Panc1 (cell line): ENCODE results near the gene SLC23A3. TPM values are rescaled to one million over a fixed set of nuclear protein-coding genes. Genes with fewer than 3 reads are reported as not detected.

Source experiments
- ATAC-seq: fragments of 200-7000 bp; cut with Tn5 transposase; 2 replicates; pipeline ENCODE4 v1.9.1; 2020; ENCODE audit warnings: mild to moderate bottlenecking, moderate library complexity
- BruUV-seq: library from RNA; stranded (reverse); fragments of 400-500 nt; replicated peaks from 2 replicates; lab custom pipeline; 2021; lab: Mats Ljungman, UMichigan
- CTCF ChIA-PET: fragments of 300-600 bp; sonication (Branson Sonifier 250); formaldehyde crosslinking; loops from one replicate; lab custom pipeline; 2022; ENCODE audit warnings: antibody characterized with exemption; lab: Charles Lee
- POLR2A ChIA-PET: fragments of 300-600 bp; sonication (Branson Sonifier 250); formaldehyde crosslinking; loops from one replicate; lab custom pipeline; 2022; ENCODE audit warnings: antibody characterized with exemption; lab: Charles Lee
- DNase-seq: peaks from one replicate; pipeline ENCODE4 v3.0.0-alpha.2; 2010; ENCODE audit warnings: low read depth, low spot score
- H3K27ac ChIP-seq: 2 replicates; pipeline ENCODE4 v1.5.1; 2011; ENCODE audit warnings: mild to moderate bottlenecking, low read length, inconsistent platforms
- H3K27me3 ChIP-seq: fragments of 200-500 bp; sonication (Bioruptor generic); 2 replicates; pipeline ENCODE4 v1.6.0; 2014; ENCODE audit warnings: low read length, inconsistent platforms; ENCODE audit not compliant: control insufficient read depth, insufficient read depth
- H3K36me3 ChIP-seq: fragments of 200-500 bp; sonication (Bioruptor generic); 2 replicates; pipeline ENCODE4 v1.5.1; 2014; ENCODE audit warnings: inconsistent platforms, mild to moderate bottlenecking, low read length, moderate library complexity; ENCODE audit not compliant: control insufficient read depth, insufficient read depth
- H3K4me1 ChIP-seq: 2 replicates; pipeline ENCODE4 v1.5.1; 2011; ENCODE audit warnings: inconsistent platforms, mild to moderate bottlenecking, low read length, moderate library complexity; ENCODE audit not compliant: control insufficient read depth, insufficient read depth
- H3K4me3 ChIP-seq, 2 experiments: 2 replicates each; pipeline ENCODE4 v1.5.1; 2011 to 2012; ENCODE audit warnings: low read depth in 2 of 2, low read length in 2 of 2, mild to moderate bottlenecking in 2 of 2, inconsistent platforms in 1 of 2, moderate library complexity in 1 of 2
- H3K9me3 ChIP-seq: fragments of 200-500 bp; sonication (Bioruptor generic); 2 replicates; pipeline ENCODE4 v1.5.1; 2014; ENCODE audit warnings: low read depth, mild to moderate bottlenecking, inconsistent platforms, low read length, moderate library complexity; ENCODE audit not compliant: control insufficient read depth, insufficient read depth
- POLR2AphosphoS5 ChIP-seq: IDR thresholded peaks from 2 replicates; pipeline ENCODE4 v1.6.1; 2012; ENCODE audit warnings: mild to moderate bottlenecking, low read depth, low read length, moderate library complexity
- REST ChIP-seq, 2 experiments: IDR thresholded peaks; 2 replicates each; pipeline ENCODE4 v1.6.1; 2011 to 2012; ENCODE audit warnings: low read depth in 2 of 2, control low read depth in 1 of 2, low read length in 1 of 2, mild to moderate bottlenecking in 1 of 2, moderate library complexity in 1 of 2; ENCODE audit not compliant: insufficient read depth in 1 of 2
- SIN3A ChIP-seq: IDR thresholded peaks from 2 replicates; pipeline ENCODE4 v1.6.1; 2012; ENCODE audit warnings: low read depth, mild to moderate bottlenecking, low read length, moderate library complexity, borderline replicate concordance; ENCODE audit not compliant: insufficient read depth
- TCF7L2 ChIP-seq: IDR thresholded peaks from 2 replicates; pipeline ENCODE4 v1.6.1; 2011; ENCODE audit warnings: mild to moderate bottlenecking, low read depth, low read length, inconsistent platforms
- in situ Hi-C: cut with HindIII; loops from 2 replicates; pipeline ENCODE4 v1.10.0; 2016; ENCODE audit warnings: low sequenced_read_pairs, low pct_unique_long_range_greater_than_20kb
- intact Hi-C: fragments of 100-400 bp; cut with micrococcal nuclease; formaldehyde crosslinking; loops from one replicate; pipeline ENCODE4 v1.10.0; 2022; ENCODE audit not compliant: unreplicated experiment
- total RNA-seq: library from RNA; stranded (reverse); gene quantifications from one replicate; pipeline ENCODE4 v1.2.1, GENCODE V29; 2021; ENCODE audit not compliant: unreplicated experiment
- TF ChIP-seq, protein P1 (sequence below): fragments of 450-650 bp; IDR thresholded peaks from 2 replicates; pipeline ENCODE4 v1.5.1; 2017; ENCODE audit warnings: mild to moderate bottlenecking

SLC23A3 gene
- total RNA-seq, 1 experiment from 2014 or later, result 3.3 TPM

DNA sequence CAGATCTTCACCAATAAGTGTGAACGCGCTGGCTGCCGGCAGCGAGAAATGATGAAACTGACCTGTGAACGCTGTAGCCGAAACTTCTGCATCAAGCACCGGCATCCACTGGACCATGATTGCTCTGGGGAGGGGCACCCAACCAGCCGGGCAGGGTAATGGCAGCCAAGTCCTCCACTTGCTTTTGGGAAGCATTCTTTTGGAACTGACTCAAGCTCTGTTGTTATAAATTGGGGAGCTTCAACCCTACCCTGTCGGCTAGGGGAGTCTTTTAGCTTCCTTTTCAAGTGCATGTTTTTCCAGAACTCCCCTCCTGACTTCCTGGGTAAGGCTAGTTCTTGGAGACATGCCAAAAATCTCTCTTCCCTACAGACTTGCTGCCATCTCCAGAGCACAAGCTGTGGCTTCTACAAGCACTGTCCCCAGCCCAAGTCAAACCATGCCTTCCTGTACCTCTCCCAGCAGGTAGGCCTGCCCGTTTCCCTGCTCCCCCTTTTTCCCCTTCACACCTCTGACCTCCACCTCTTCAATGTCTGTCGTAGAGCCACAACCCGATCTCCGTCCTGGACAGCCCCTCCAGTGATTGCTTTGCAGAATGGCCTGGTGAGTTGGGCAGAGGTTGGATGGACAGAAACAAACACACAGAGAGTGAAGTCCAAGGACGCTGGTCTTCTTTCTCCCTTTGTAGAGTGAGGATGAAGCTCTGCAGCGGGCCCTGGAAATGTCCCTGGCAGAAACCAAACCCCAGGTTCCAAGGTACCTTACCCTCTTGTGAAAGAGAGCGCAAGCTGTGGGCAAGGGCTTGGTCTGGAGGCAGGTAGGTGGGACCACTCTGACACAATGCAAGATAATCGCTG lies 38.3 kb upstream of the SLC23A3 start:
- no peaks in the 10 kb centered on the region for H3K9me3 ChIP-seq
- POLR2A ChIA-PET, result no interaction called here
- TF ChIP-seq POLR2AphosphoS5, result no peak
- no peak for TF ChIP-seq SIN3A
- TF ChIP-seq REST (IDR thresholded peaks at IDR 0.05; ENCODE audit: insufficient read depth in 1 of 2, low read depth in 2 of 2, low read length in 1 of 2), result no peak
- no peak for TF ChIP-seq TCF7L2
- TF ChIP-seq, protein P1, sequence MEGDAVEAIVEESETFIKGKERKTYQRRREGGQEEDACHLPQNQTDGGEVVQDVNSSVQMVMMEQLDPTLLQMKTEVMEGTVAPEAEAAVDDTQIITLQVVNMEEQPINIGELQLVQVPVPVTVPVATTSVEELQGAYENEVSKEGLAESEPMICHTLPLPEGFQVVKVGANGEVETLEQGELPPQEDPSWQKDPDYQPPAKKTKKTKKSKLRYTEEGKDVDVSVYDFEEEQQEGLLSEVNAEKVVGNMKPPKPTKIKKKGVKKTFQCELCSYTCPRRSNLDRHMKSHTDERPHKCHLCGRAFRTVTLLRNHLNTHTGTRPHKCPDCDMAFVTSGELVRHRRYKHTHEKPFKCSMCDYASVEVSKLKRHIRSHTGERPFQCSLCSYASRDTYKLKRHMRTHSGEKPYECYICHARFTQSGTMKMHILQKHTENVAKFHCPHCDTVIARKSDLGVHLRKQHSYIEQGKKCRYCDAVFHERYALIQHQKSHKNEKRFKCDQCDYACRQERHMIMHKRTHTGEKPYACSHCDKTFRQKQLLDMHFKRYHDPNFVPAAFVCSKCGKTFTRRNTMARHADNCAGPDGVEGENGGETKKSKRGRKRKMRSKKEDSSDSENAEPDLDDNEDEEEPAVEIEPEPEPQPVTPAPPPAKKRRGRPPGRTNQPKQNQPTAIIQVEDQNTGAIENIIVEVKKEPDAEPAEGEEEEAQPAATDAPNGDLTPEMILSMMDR, result no peak
- peaks cover 16% of the 10 kb centered on the region for H3K4me1 ChIP-seq
- peak overlapping the region; percentile 84 for H3K27ac ChIP-seq
- intact Hi-C loops (no loop called here), in situ Hi-C loops (no loop called here)
- 0 out of 2 replicates have a peak, but pooled peaks cover 2% of the 10 kb centered on the region for H3K36me3 ChIP-seq
- CTCF ChIA-PET, result no interaction called here
- no TSS peak for BruUV-seq
- peak overlapping the region; percentile 55 to 93 for H3K4me3 ChIP-seq
- DNase-seq (no peak), ATAC-seq (no peak)
- no peaks in the 10 kb centered on the region for H3K27me3 ChIP-seq

DNA sequence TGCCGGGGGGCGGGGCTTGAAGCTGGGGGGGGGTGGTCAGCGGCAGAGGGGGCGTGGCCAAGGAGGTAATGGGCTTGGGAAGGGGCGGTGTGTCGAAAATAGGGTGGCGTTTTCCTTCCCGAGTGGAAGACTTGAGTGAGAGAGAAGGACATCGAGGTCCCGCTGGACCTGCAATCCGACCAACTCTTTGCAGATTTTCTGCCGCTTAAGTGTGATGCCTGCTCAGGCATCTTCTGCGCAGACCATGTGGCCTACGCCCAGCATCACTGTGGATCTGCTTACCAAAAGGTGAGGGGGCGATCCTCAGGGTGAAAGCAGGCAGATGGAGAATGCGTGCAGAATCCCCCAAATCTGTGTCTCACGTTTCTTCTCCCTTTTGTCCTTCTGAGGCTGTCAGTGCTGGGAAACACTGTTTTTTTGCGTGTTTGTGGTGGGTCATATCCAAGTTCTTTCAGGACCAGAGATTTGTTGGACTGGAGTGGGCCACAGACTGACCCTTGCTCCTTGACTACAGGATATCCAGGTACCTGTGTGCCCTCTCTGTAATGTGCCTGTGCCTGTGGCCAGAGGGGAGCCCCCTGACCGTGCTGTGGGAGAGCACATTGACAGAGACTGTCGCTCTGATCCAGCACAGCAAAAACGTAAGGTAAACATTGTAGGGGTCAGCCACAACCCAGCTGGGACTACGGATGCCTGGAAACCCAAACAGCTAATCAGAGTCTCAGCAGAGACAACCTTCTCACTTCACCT lies 37.5 kb upstream of the SLC23A3 start:
- intact Hi-C loops, result no loop called here
- TSS peak; percentile 94 for BruUV-seq
- in situ Hi-C loops, result no loop called here

More for the DNA sequence above, 37.5 kb upstream of the SLC23A3 start:
- Histone ChIP-seq H3K9me3 (no peaks in the 10 kb centered on the region), H3K27me3 (no peaks in the 10 kb centered on the region), H3K36me3 (0 out of 2 replicates have a peak, but pooled peaks cover 2% of the 10 kb centered on the region), H3K4me1 (peaks cover 16% of the 10 kb centered on the region), H3K4me3 (peak overlapping the region; percentile 55 to 93), H3K27ac (peak overlapping the region; percentile 84)
- POLR2A ChIA-PET, result interaction anchor here (0.7 kb wide), 1 partner anchor 947 kb away, joined by 6 read pairs; the partner anchor contains the start of gene GPBAR1
- ATAC-seq, result peak; percentile 32
- TF ChIP-seq REST (IDR thresholded peaks at IDR 0.05; ENCODE audit: insufficient read depth in 1 of 2, low read depth in 2 of 2, low read length in 1 of 2), result no peak
- 0 out of 2 replicates have a peak, but pooled peaks have one; percentile 4 for TF ChIP-seq POLR2AphosphoS5
- CTCF ChIA-PET, result no interaction called here
- no peak for DNase-seq
